Measurements from ENCODE around the gene ANXA6. TPM values are rescaled to one million over a fixed set of nuclear protein-coding genes. Genes with fewer than 3 reads are reported as not detected.
A peak's percentile ranks its signal among the peaks of the same experiment; 100 is the strongest.

Gene ANXA6
- total RNA-seq, 1 experiment from 2014 or later, result 16.4 TPM

GRCh38 chr5:151055336-151055735 lies 102.2 kb downstream of the ANXA6 start:
- no peaks in the 10 kb centered on the region for H3K27me3 Mint-ChIP-seq (ENCODE audit: unreplicated experiment)
- intact Hi-C loops (cut with micrococcal nuclease; ENCODE audit: unreplicated experiment), result no loop called here
- TF ChIP-seq CTCF (IDR thresholded peaks at IDR 0.05; ENCODE audit: unreplicated experiment), result no peak
- no peak for DNase-seq
- H3K27ac Mint-ChIP-seq (ENCODE audit: unreplicated experiment), result peak overlapping the region; percentile 76
- H3K36me3 Mint-ChIP-seq (ENCODE audit: insufficient read depth, unreplicated experiment), result peaks cover 95% of the 10 kb centered on the region
- CTCF ChIA-PET, result interaction anchor here (0.7 to 9.4 kb wide), 2 partner anchors 8 to 60 kb away, joined by 3 to 140 read pairs; no protein-coding TSS in a partner anchor
- H3K4me1 Mint-ChIP-seq (ENCODE audit: low read depth, unreplicated experiment), result peaks cover 78% of the 10 kb centered on the region
- no peak overlapping the region for H3K4me3 Mint-ChIP-seq (ENCODE audit: low read depth, unreplicated experiment)
- no TSS peak for BruUV-seq (replicated peaks)
- H3K9me3 Mint-ChIP-seq (ENCODE audit: low read depth, unreplicated experiment), result no peaks in the 10 kb centered on the region

GRCh38 chr5:151054709-151055108 lies 102.9 kb downstream of the ANXA6 start:
- no TSS peak for BruUV-seq (replicated peaks)
- no peak for DNase-seq
- CTCF ChIA-PET, result interaction anchor here (0.7 to 9.4 kb wide), 2 partner anchors 9 to 61 kb away, joined by 3 to 140 read pairs; no protein-coding TSS in a partner anchor
- H3K27me3 Mint-ChIP-seq (ENCODE audit: unreplicated experiment), result no peaks in the 10 kb centered on the region
- peak overlapping the region; percentile 76 for H3K27ac Mint-ChIP-seq (ENCODE audit: unreplicated experiment)
- no peak for TF ChIP-seq CTCF (IDR thresholded peaks at IDR 0.05; ENCODE audit: unreplicated experiment)
- H3K4me3 Mint-ChIP-seq (ENCODE audit: low read depth, unreplicated experiment), result no peak overlapping the region
- peaks cover 95% of the 10 kb centered on the region for H3K36me3 Mint-ChIP-seq (ENCODE audit: insufficient read depth, unreplicated experiment)
- peaks cover 71% of the 10 kb centered on the region for H3K4me1 Mint-ChIP-seq (ENCODE audit: low read depth, unreplicated experiment)
- no peaks in the 10 kb centered on the region for H3K9me3 Mint-ChIP-seq (ENCODE audit: low read depth, unreplicated experiment)
- intact Hi-C loops (cut with micrococcal nuclease; ENCODE audit: unreplicated experiment), result loop anchor here (5.0 kb wide), 1 partner anchor 33 kb away; no protein-coding TSS in a partner anchor

- H3K4me3 Mint-ChIP-seq (ENCODE audit: low read depth, unreplicated experiment), result no peak overlapping the region
- no peaks in the 10 kb centered on the region for H3K27me3 Mint-ChIP-seq (ENCODE audit: unreplicated experiment)
- H3K4me1 Mint-ChIP-seq (ENCODE audit: low read depth, unreplicated experiment), result peaks cover 63% of the 10 kb centered on the region
- H3K36me3 Mint-ChIP-seq (ENCODE audit: insufficient read depth, unreplicated experiment), result peaks cover 95% of the 10 kb centered on the region
- no peak for TF ChIP-seq CTCF (IDR thresholded peaks at IDR 0.05; ENCODE audit: unreplicated experiment)
- no TSS peak for BruUV-seq (replicated peaks)
- CTCF ChIA-PET, result interaction anchor here (9.4 kb wide), 1 partner anchor 61 kb away, joined by 140 read pairs; no protein-coding TSS in a partner anchor
- no peak overlapping the region for H3K27ac Mint-ChIP-seq (ENCODE audit: unreplicated experiment)
- H3K9me3 Mint-ChIP-seq (ENCODE audit: low read depth, unreplicated experiment), result no peaks in the 10 kb centered on the region
- intact Hi-C loops (cut with micrococcal nuclease; ENCODE audit: unreplicated experiment), result loop anchor here (5.0 kb wide), 1 partner anchor 33 kb away; no protein-coding TSS in a partner anchor
- DNase-seq, result no peak
Observed at GRCh38 chr5:151053796-151054462, 103.7 kb downstream of the ANXA6 start.

- BruUV-seq (replicated peaks), result no TSS peak
- Mint-ChIP-seq H3K9me3 (ENCODE audit: low read depth, unreplicated experiment) (no peaks in the 10 kb centered on the region), H3K4me1 (ENCODE audit: low read depth, unreplicated experiment) (peaks cover 68% of the 10 kb centered on the region), H3K4me3 (ENCODE audit: low read depth, unreplicated experiment) (no peak overlapping the region), H3K27ac (ENCODE audit: unreplicated experiment) (peak overlapping the region; percentile 52), H3K27me3 (ENCODE audit: unreplicated experiment) (no peaks in the 10 kb centered on the region), H3K36me3 (ENCODE audit: insufficient read depth, unreplicated experiment) (peaks cover 95% of the 10 kb centered on the region)
- DNase-seq, result no peak
- CTCF ChIA-PET, result interaction anchor here (0.7 to 9.4 kb wide), 7 partner anchors 12 to 62 kb away, joined by 3 to 140 read pairs (median 6); partner anchors contain the start of gene TNIP1
- TF ChIP-seq CTCF (IDR thresholded peaks at IDR 0.05; ENCODE audit: unreplicated experiment), result no peak
- intact Hi-C loops (cut with micrococcal nuclease; ENCODE audit: unreplicated experiment), result loop anchor here (5.0 kb wide), 1 partner anchor 34 kb away; no protein-coding TSS in a partner anchor
Observed at GRCh38 chr5:151052836-151053235, 104.7 kb downstream of the ANXA6 start.

Measured in Calu3 (cell line).